HCT116 (cell line): ENCODE measurements around the gene MRPL24. TPM values are rescaled to one million over a fixed set of nuclear protein-coding genes. Genes with fewer than 3 reads are reported as not detected.

Source experiments
- ATAC-seq: fragments of 200-7000 bp; cut with Tn5 transposase; 2 replicates; pipeline ENCODE4 v1.9.1; 2020; ENCODE audit warnings: mild to moderate bottlenecking, moderate library complexity
- BruUV-seq: library from RNA; stranded (reverse); fragments of 400-500 nt; replicated peaks from 2 replicates; lab custom pipeline; 2021; lab: Mats Ljungman, UMichigan
- CTCF ChIA-PET: fragments of 300-600 bp; sonication (Branson Sonifier 250); formaldehyde crosslinking; loops from one replicate; lab custom pipeline; 2021; ENCODE audit warnings: antibody characterized with exemption; lab: Charles Lee
- POLR2A ChIA-PET: fragments of 300-600, 350-600 bp; sonication (Branson Sonifier 250); formaldehyde crosslinking; loops from one replicate; lab custom pipeline; 2021; ENCODE audit warnings: antibody characterized with exemption; lab: Charles Lee
- RAD21 ChIA-PET, 2 experiments: fragments of 300-600 bp; sonication (Branson Sonifier 250); formaldehyde crosslinking; loops; one replicate each; lab custom pipeline; 2023; ENCODE audit warnings: low total read pairs in 2 of 2; ENCODE audit not compliant: uncharacterized antibody in 2 of 2, unreplicated experiment in 2 of 2, low non-redundant PET in 1 of 2; lab: Charles Lee
- DNase-seq: peaks from one replicate; pipeline ENCODE4 v3.0.0-alpha.2; 2010; ENCODE audit warnings: low read depth, low spot score
- H2AFZ ChIP-seq: fragments of 200-600 bp; shearing (Covaris generic), sonication (generic); 2 replicates; pipeline ENCODE4 v1.6.1; 2017; ENCODE audit warnings: low read depth, mixed run types, mixed read lengths, antibody characterized with exemption, low read length; ENCODE audit not compliant: poor library complexity, severe bottlenecking
- H3K27ac ChIP-seq: 2 replicates; pipeline ENCODE4 v1.5.1; 2012; ENCODE audit warnings: low read depth, low read length
- H3K27me3 ChIP-seq: fragments of 200-600 bp; sonication (generic); 2 replicates; pipeline ENCODE4 v1.6.1; 2016; ENCODE audit warnings: mixed run types, low read length, mixed read lengths; ENCODE audit not compliant: insufficient read depth
- H3K36me3 ChIP-seq, 2 experiments: fragments of 200-500 bp in 1 of 2; fragments of 200-600 bp in 1 of 2; sonication (Bioruptor generic) in 1 of 2; sonication (generic) in 1 of 2; 2 replicates each; pipeline versions ENCODE4 v1.5.1 to v1.6.1; 2014 to 2016; ENCODE audit warnings: low read length in 2 of 2, inconsistent platforms in 1 of 2, mixed read lengths in 1 of 2, mixed run types in 1 of 2; ENCODE audit not compliant: insufficient read depth in 2 of 2, control insufficient read depth in 1 of 2
- H3K4me1 ChIP-seq, 2 experiments: fragments of 200-600 bp in 1 of 2; sonication (generic) in 1 of 2; 2 replicates each; pipeline versions ENCODE4 v1.5.1 to v1.6.1; 2012 to 2017; ENCODE audit warnings: low read length in 2 of 2, inconsistent platforms in 1 of 2, mild to moderate bottlenecking in 1 of 2, mixed read lengths in 1 of 2, mixed run types in 1 of 2, moderate library complexity in 1 of 2; ENCODE audit not compliant: insufficient read depth in 2 of 2, control insufficient read depth in 1 of 2
- H3K4me2 ChIP-seq: fragments of 200-600 bp; sonication (generic); 2 replicates; pipeline ENCODE4 v1.6.1; 2017; ENCODE audit warnings: mixed run types, low read length, mixed read lengths
- H3K4me3 ChIP-seq, 2 experiments: fragments of 200-600 bp in 1 of 2; sonication (generic) in 1 of 2; replicated peaks in 1 of 2; 2 replicates each; pipeline ENCODE4 v1.5.1; 2011 to 2016; ENCODE audit warnings: low read length in 2 of 2, control low read depth in 1 of 2, low read depth in 1 of 2, mild to moderate bottlenecking in 1 of 2, mixed read lengths in 1 of 2, mixed run types in 1 of 2
- H3K79me2 ChIP-seq: fragments of 200-600 bp; sonication (generic); 2 replicates; pipeline ENCODE4 v1.6.1; 2017; ENCODE audit warnings: mild to moderate bottlenecking, mixed run types, low read length, moderate library complexity, mixed read lengths; ENCODE audit not compliant: insufficient read depth
- H3K9ac ChIP-seq: fragments of 200-600 bp; sonication (generic); 2 replicates; pipeline ENCODE4 v1.6.1; 2016; ENCODE audit warnings: low read length, mixed read lengths
- H3K9me2 ChIP-seq: fragments of 200-600 bp; sonication (generic), shearing (Covaris generic); 2 replicates; pipeline ENCODE4 v1.6.1; 2017; ENCODE audit warnings: mixed run types, mild to moderate bottlenecking, moderate library complexity; ENCODE audit not compliant: insufficient read depth
- H3K9me3 ChIP-seq, 2 experiments: fragments of 200-500 bp in 1 of 2; fragments of 200-600 bp in 1 of 2; sonication (Bioruptor generic) in 1 of 2; sonication (generic) in 1 of 2; 2 replicates each; pipeline ENCODE4 v1.6.1; 2014 to 2017; ENCODE audit warnings: low read length in 2 of 2, mixed read lengths in 2 of 2, inconsistent platforms in 1 of 2, low read depth in 1 of 2, mild to moderate bottlenecking in 1 of 2, mixed run types in 1 of 2, moderate library complexity in 1 of 2; ENCODE audit not compliant: control insufficient read depth in 1 of 2, insufficient read depth in 1 of 2
- H4K20me1 ChIP-seq: fragments of 200-600 bp; sonication (generic), shearing (Covaris generic); 2 replicates; pipeline ENCODE4 v1.6.1; 2017; ENCODE audit warnings: mixed run types, mild to moderate bottlenecking, moderate library complexity; ENCODE audit not compliant: insufficient read depth
- POLR2AphosphoS5 ChIP-seq: IDR thresholded peaks from 2 replicates; pipeline ENCODE4 v1.6.1; 2011; ENCODE audit warnings: mild to moderate bottlenecking, low read depth, low read length, moderate library complexity
- RAD21 ChIP-seq: IDR thresholded peaks from 2 replicates; pipeline ENCODE4 v1.6.1; 2012; ENCODE audit warnings: low read depth, mild to moderate bottlenecking
- ZFX ChIP-seq: fragments of 450-650 bp; IDR thresholded peaks from 2 replicates; pipeline ENCODE4 v1.6.1; 2017
- intact Hi-C: fragments of 100-400 bp; cut with micrococcal nuclease; formaldehyde crosslinking; loops from 2 replicates; pipeline ENCODE4 v1.10.0; 2022
- total RNA-seq: library from RNA; stranded (reverse); gene quantifications from one replicate; pipeline ENCODE4 v1.2.1, GENCODE V29; 2021; ENCODE audit not compliant: unreplicated experiment
- TF ChIP-seq, protein P1 (sequence below): IDR thresholded peaks from 2 replicates; pipeline ENCODE4 v1.6.1; 2012

MRPL24 gene
- total RNA-seq, 1 experiment from 2014 or later, result 111 TPM

DNA sequence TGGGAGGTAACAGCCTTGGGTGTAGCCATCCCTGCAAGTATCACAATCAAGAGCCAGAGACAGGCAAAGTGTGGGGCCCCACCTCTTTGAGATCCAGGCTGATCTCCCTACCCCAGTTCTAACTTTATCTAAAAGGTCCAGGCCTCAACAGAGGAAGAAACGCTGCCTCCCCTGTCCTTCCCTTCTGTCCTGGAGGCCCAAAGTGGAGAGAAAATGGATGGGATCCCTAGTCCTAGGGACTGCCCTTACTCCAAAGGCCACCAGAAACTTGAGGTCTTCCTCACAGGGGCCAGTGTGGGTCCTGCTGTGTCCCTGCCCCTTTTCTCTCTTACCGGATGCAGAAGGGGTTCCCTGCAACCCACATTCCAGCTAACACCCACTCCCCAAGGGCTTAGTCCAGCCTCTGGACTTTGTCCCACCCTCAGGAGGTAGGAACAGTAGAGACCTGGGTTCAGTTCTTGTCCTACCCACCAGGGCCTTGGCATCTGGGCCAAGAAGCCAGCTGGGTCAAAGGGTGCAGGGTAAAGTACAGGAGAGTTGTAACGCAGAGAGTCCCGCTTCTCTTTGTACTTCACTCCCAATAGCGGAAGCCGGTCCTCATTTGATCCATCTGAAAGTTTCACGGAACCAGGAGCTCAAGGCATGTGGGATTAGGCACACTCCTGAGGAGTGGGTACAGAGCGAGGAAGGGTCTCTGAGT lies 8.7 kb upstream of the MRPL24 start:
- no peaks in the 10 kb centered on the region for H3K9me3 ChIP-seq
- H3K4me3 ChIP-seq, result peak overlapping the region; percentile 67 to 97
- H3K36me3 ChIP-seq, result peaks cover 4 to 11% of the 10 kb centered on the region in 2 experiments; a peak in 2 of 4 replicates
- ATAC-seq (0 out of 2 replicates have a peak, but pooled peaks have one; percentile 3), DNase-seq (no peak)
- H3K4me1 ChIP-seq, result peaks cover 29 to 66% of the 10 kb centered on the region in 2 experiments
- ChIA-PET CTCF (no interaction called here), RAD21 (no interaction called here), POLR2A (interaction anchor here (0.7 to 1.1 kb wide), 2 partner anchors 8 to 17 kb away, joined by 3 read pairs; partner anchors contain the start of genes MRPL24 and PRCC)
- H4K20me1 ChIP-seq, result no peaks in the 10 kb centered on the region
- H3K9me2 ChIP-seq, result no peaks in the 10 kb centered on the region
- no peaks in the 10 kb centered on the region for H3K27me3 ChIP-seq
- peaks cover 83% of the 10 kb centered on the region for H3K79me2 ChIP-seq
- intact Hi-C loops, result loop anchor here (10.0 kb wide), 1 partner anchor 245 kb away; the partner anchor contains the start of gene MEF2D
- TF ChIP-seq ZFX (0 out of 2 replicates have a peak, but pooled peaks have one; percentile 5), RAD21 (no peak)
- peak overlapping the region; percentile 99 for H3K27ac ChIP-seq
- H3K4me2 ChIP-seq, result peak overlapping the region; percentile 97
- H3K9ac ChIP-seq, result peak overlapping the region; percentile 94
- no TSS peak for BruUV-seq
- no peak overlapping the region for H2AFZ ChIP-seq

DNA sequence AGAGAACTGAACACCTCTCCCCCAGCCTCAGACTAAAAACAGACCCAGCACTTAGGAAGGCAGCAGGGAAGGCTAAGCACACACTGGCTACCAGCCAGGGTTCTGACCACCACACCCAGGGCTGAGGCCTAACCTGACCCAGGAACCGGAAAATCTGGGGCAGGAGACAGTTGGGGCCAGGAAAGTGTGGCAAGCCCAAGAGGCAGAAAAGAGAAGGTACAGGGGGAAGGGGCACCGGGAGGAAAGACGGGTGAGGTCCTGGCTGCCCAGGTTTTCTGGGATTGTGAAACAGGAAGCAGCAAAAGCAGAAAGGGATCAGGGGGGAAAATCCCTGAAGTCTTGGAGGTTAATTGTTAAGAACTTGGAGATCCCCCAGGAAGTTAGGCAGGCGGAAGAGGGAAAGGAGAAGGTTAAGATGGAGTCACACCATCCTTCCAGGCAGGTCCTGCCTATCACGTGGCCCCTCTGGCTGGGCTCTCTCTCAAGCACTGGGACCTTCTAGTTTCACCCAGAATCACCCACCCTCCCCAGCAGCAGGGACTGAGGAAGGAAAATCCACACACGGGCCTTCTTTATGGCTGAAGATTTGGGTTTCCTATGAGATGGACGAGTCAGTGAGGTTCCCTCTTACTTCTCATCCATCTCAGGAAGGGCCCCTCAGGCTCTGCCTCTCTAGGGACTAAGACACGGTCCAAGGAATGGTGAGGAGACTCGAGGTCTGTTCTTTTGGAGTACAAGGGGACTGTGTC lies 8.0 kb upstream of the MRPL24 start:
- H3K9me2 ChIP-seq, result no peaks in the 10 kb centered on the region
- TF ChIP-seq, protein P1, sequence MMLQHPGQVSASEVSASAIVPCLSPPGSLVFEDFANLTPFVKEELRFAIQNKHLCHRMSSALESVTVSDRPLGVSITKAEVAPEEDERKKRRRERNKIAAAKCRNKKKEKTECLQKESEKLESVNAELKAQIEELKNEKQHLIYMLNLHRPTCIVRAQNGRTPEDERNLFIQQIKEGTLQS, result no peak
- peak; percentile 59 for TF ChIP-seq POLR2AphosphoS5
- H3K36me3 ChIP-seq, result peaks cover 6 to 16% of the 10 kb centered on the region in 2 experiments; a peak in 2 of 4 replicates
- ChIA-PET CTCF (interaction anchor here (1.8 kb wide), 1 partner anchor 18 kb away, joined by 5 read pairs; the partner anchor contains the start of gene PRCC), POLR2A (no interaction called here), RAD21 (no interaction called here)
- H3K27ac ChIP-seq, result peak overlapping the region; percentile 99
- intact Hi-C loops, result loop anchor here (10.0 kb wide), 1 partner anchor 244 kb away; the partner anchor contains the start of gene MEF2D
- H3K9ac ChIP-seq, result peak overlapping the region; percentile 94
- no peak overlapping the region for H2AFZ ChIP-seq
- DNase-seq (no peak), ATAC-seq (no peak)
- H3K9me3 ChIP-seq, result no peaks in the 10 kb centered on the region
- peak overlapping the region; percentile 97 for H3K4me2 ChIP-seq
- H3K27me3 ChIP-seq, result no peaks in the 10 kb centered on the region
- no peaks in the 10 kb centered on the region for H4K20me1 ChIP-seq
- peak overlapping the region; percentile 67 to 97 for H3K4me3 ChIP-seq
- peaks cover 89% of the 10 kb centered on the region for H3K79me2 ChIP-seq
- no TSS peak for BruUV-seq
- H3K4me1 ChIP-seq, result peaks cover 29 to 66% of the 10 kb centered on the region in 2 experiments
